OCI-LY7 (cell line): ENCODE results near the gene VPS13D. TPM values are rescaled to one million over a fixed set of nuclear protein-coding genes. Genes with fewer than 3 reads are reported as not detected.

Experiments
- BruUV-seq: library from RNA; stranded (reverse); fragments of 400-500 nt; replicated peaks from 2 replicates; lab custom pipeline; 2021; lab: Mats Ljungman, UMichigan
- CTCF ChIA-PET: fragments of 300-600 bp; sonication (Branson Sonifier 250); formaldehyde crosslinking; loops from one replicate; lab custom pipeline; 2022; ENCODE audit warnings: antibody characterized with exemption; ENCODE audit not compliant: unreplicated experiment; lab: Charles Lee
- POLR2A ChIA-PET: fragments of 300-600 bp; sonication (Branson Sonifier 250); formaldehyde crosslinking; loops from one replicate; lab custom pipeline; 2022; ENCODE audit warnings: antibody characterized with exemption; lab: Charles Lee
- DNase-seq: peaks from one replicate; pipeline ENCODE4 v3.0.0-alpha.2; 2015; ENCODE audit warnings: low spot score
- H2AFZ ChIP-seq: fragments of 200-600 bp; sonication (generic), shearing (Covaris generic); 2 replicates; pipeline ENCODE4 v1.6.1; 2014; ENCODE audit warnings: mild to moderate bottlenecking, antibody characterized with exemption, low read length, moderate library complexity
- H3K27ac ChIP-seq: fragments of 200-600 bp; sonication (generic); 2 replicates; pipeline ENCODE4 v1.5.1; 2014; ENCODE audit warnings: mixed run types, low read depth, mild to moderate bottlenecking, moderate library complexity, low read length, inconsistent platforms; ENCODE audit not compliant: poor library complexity, severe bottlenecking
- H3K36me3 ChIP-seq: fragments of 200-600 bp; sonication (generic); 2 replicates; pipeline ENCODE4 v1.6.1; 2014; ENCODE audit warnings: mild to moderate bottlenecking, antibody characterized with exemption, low read length, moderate library complexity, mixed read lengths; ENCODE audit not compliant: insufficient read depth
- H3K4me1 ChIP-seq: fragments of 200-600 bp; sonication (generic); 2 replicates; pipeline ENCODE4 v1.5.1; 2014; ENCODE audit warnings: mild to moderate bottlenecking, low read length; ENCODE audit not compliant: insufficient read depth, poor library complexity, severe bottlenecking
- H3K4me2 ChIP-seq: fragments of 200-600 bp; sonication (generic); 2 replicates; pipeline ENCODE4 v1.6.1; 2014; ENCODE audit warnings: mild to moderate bottlenecking, low read length
- H3K4me3 ChIP-seq: fragments of 200-600 bp; sonication (generic); 2 replicates; pipeline ENCODE4 v1.5.1; 2014; ENCODE audit warnings: mild to moderate bottlenecking, low read depth, low read length; ENCODE audit not compliant: poor library complexity, severe bottlenecking
- H3K79me2 ChIP-seq: fragments of 200-600 bp; sonication (generic); 2 replicates; pipeline ENCODE4 v1.6.1; 2016; ENCODE audit warnings: low read depth, mild to moderate bottlenecking, low read length, moderate library complexity, mixed read lengths; ENCODE audit not compliant: insufficient read depth
- H3K9me2 ChIP-seq: fragments of 200-600 bp; sonication (generic); 2 replicates; pipeline ENCODE4 v1.6.1; 2016; ENCODE audit warnings: mild to moderate bottlenecking, low read length, mixed read lengths; ENCODE audit not compliant: insufficient read depth
- H3K9me3 ChIP-seq: fragments of 200-600 bp; sonication (generic); 2 replicates; pipeline ENCODE4 v1.6.1; 2014; ENCODE audit warnings: mild to moderate bottlenecking, mixed run types, low read length, mixed read lengths
- H4K20me1 ChIP-seq: fragments of 200-600 bp; sonication (generic); 2 replicates; pipeline ENCODE4 v1.6.1; 2014; ENCODE audit warnings: mild to moderate bottlenecking, antibody characterized with exemption, low read length, moderate library complexity, mixed read lengths; ENCODE audit not compliant: insufficient read depth
- EZH2phosphoT487 ChIP-seq: fragments of 200-600 bp; sonication (generic); IDR thresholded peaks from 2 replicates; pipeline ENCODE4 v1.6.1; 2018; ENCODE audit warnings: low read depth, borderline replicate concordance, mild to moderate bottlenecking, mixed run types, antibody characterized with exemption, low read length, moderate library complexity, mixed read lengths
- intact Hi-C: fragments of 100-400 bp; cut with micrococcal nuclease; formaldehyde crosslinking; loops from one replicate; pipeline ENCODE4 v1.10.0; 2022; ENCODE audit not compliant: unreplicated experiment
- total RNA-seq, 2 experiments: library from RNA; depleted of rRNA in 1 of 2; stranded (reverse); fragments of >200 nt in 1 of 2; shearing (Covaris generic) in 1 of 2; gene quantifications; 2 replicates each; pipeline ENCODE4 v1.2.3, GENCODE V29; 2014 to 2022
- TF ChIP-seq, protein P1 (sequence below): fragments of 200-600 bp; sonication (generic); conservative IDR thresholded peaks from 2 replicates; pipeline ENCODE4 v1.5.1; 2014; ENCODE audit warnings: mild to moderate bottlenecking, antibody characterized with exemption, low read length, moderate library complexity, mixed read lengths

VPS13D gene
- total RNA-seq, 2 experiments from 2014 or later = 23.9 to 39.2 TPM

DNA sequence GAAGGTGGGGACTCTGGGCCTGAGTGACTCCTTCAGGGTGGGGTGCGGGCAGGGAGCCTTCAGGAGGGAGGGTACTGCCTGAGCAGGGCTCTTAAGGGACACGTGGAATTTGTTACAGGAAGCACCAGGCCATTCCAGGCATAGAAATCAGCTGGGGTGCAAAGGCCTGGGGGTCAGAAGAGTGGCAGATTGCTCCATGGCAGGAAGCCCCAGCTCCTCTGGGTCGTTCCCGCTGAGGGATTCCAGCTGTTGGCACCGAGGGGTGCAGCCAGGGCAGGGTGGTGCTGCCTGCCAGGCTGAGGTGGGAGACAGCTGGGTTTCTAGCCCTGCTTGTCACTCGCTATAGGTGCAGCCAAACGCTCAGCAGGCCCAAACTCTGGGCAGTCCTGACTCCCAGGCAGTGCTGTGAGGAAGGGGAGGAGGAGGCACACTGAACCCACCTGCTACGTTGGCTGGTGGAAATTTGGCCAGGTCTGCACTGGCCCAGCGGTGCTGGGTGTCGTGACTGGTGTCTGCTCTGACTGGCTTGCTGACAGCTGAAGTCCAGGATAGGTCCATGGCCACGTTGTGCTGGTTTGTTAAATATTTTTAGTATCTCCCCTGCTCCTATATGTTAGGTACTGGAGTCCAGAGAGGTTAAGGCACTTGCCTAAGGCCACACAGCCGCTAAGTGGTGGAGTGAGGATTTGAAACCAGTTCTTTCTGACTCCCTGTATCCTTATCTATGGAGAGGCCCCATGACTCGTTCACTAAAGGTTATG is 43.7 kb upstream of the VPS13D start:
- CTCF ChIA-PET = no interaction called here
- no peaks in the 10 kb centered on the region for H4K20me1 ChIP-seq
- no peaks in the 10 kb centered on the region for H3K36me3 ChIP-seq
- H3K9me3 ChIP-seq = no peaks in the 10 kb centered on the region
- BruUV-seq = no TSS peak
- no peaks in the 10 kb centered on the region for H3K4me1 ChIP-seq
- H2AFZ ChIP-seq = no peak overlapping the region
- intact Hi-C loops = no loop called here
- no peak overlapping the region for H3K4me2 ChIP-seq
- TF ChIP-seq EZH2phosphoT487 = no peak
- TF ChIP-seq, protein P1, sequence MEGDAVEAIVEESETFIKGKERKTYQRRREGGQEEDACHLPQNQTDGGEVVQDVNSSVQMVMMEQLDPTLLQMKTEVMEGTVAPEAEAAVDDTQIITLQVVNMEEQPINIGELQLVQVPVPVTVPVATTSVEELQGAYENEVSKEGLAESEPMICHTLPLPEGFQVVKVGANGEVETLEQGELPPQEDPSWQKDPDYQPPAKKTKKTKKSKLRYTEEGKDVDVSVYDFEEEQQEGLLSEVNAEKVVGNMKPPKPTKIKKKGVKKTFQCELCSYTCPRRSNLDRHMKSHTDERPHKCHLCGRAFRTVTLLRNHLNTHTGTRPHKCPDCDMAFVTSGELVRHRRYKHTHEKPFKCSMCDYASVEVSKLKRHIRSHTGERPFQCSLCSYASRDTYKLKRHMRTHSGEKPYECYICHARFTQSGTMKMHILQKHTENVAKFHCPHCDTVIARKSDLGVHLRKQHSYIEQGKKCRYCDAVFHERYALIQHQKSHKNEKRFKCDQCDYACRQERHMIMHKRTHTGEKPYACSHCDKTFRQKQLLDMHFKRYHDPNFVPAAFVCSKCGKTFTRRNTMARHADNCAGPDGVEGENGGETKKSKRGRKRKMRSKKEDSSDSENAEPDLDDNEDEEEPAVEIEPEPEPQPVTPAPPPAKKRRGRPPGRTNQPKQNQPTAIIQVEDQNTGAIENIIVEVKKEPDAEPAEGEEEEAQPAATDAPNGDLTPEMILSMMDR = no peak
- no peak for DNase-seq
- POLR2A ChIA-PET = interaction anchor here (0.6 kb wide), 1 partner anchor 38 kb away, joined by 4 read pairs; no protein-coding TSS in a partner anchor
- no peaks in the 10 kb centered on the region for H3K79me2 ChIP-seq
- H3K4me3 ChIP-seq = no peak overlapping the region
- no peak overlapping the region for H3K27ac ChIP-seq
- no peaks in the 10 kb centered on the region for H3K9me2 ChIP-seq

DNA sequence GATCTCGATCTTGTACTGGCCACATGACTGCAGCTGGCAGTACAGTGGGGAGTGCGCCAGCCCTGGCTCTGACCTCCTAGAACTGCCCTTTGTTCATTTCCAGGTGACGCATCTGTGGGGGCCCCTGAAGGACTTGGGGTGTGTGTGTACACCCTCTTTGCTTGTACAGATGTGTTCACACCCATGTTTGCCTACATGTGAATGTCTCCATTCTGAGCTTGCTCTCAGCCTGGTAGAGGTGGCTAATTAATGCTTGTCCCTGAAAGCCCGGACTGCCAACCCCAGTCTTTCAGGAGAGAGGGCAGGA is 43.2 kb upstream of the VPS13D start:
- DNase-seq = no peak
- H3K27ac ChIP-seq = no peak overlapping the region
- BruUV-seq = no TSS peak
- ChIA-PET CTCF (no interaction called here), POLR2A (no interaction called here)
- H3K36me3 ChIP-seq = no peaks in the 10 kb centered on the region
- no peaks in the 10 kb centered on the region for H3K9me3 ChIP-seq
- no peak overlapping the region for H3K4me3 ChIP-seq
- H2AFZ ChIP-seq = no peak overlapping the region
- no peaks in the 10 kb centered on the region for H3K9me2 ChIP-seq
- H4K20me1 ChIP-seq = no peaks in the 10 kb centered on the region
- no peak for TF ChIP-seq EZH2phosphoT487
- TF ChIP-seq, protein P1 = no peak
- H3K79me2 ChIP-seq = no peaks in the 10 kb centered on the region
- H3K4me2 ChIP-seq = no peak overlapping the region
- intact Hi-C loops = no loop called here
- H3K4me1 ChIP-seq = no peaks in the 10 kb centered on the region

GRCh38 chr1:12188115-12188514 is 41.7 kb upstream of the VPS13D start:
- H3K4me1 ChIP-seq = no peaks in the 10 kb centered on the region
- no TSS peak for BruUV-seq

More at GRCh38 chr1:12188115-12188514, 41.7 kb upstream of the VPS13D start:
- no peaks in the 10 kb centered on the region for H3K79me2 ChIP-seq
- TF ChIP-seq, protein P1 = no peak
- TF ChIP-seq EZH2phosphoT487 = no peak
- no peak overlapping the region for H3K4me3 ChIP-seq
- H3K36me3 ChIP-seq = no peaks in the 10 kb centered on the region
- no peaks in the 10 kb centered on the region for H4K20me1 ChIP-seq
- ChIA-PET CTCF (no interaction called here), POLR2A (no interaction called here)
- H3K27ac ChIP-seq = no peak overlapping the region
- no peak overlapping the region for H3K4me2 ChIP-seq
- no peaks in the 10 kb centered on the region for H3K9me2 ChIP-seq
- intact Hi-C loops = no loop called here
- no peak overlapping the region for H2AFZ ChIP-seq
- no peak for DNase-seq
- H3K9me3 ChIP-seq = no peaks in the 10 kb centered on the region
